ENCODE measurements around the gene FAM240A.

The FAM240A gene

DNA sequence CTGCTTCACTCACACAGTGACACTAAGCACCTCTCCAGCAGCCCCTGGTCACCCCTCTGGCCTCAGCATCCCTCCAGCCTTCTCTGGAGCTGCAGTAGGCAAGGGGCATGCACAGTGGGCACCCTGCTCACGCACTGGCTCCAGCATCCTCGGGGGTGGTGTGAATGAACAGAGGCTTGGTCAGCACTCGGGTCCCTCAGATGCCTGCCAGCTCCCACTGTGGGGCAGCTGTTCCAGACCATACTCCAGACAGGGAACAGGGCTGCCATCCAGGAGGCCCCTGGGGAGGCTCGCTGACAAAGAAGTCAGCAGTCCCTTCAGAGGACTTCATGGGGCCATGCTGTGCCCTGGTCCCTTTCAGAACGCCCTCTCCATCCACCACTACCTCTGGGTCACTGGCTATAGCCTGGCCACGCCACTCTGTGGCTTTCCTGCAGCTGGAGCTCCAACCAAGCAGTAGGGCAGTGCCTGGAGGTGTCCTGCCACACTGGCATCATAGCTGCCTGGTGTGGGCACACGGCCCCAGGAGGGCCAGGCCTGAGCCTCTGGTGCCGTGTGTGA lies 54.8 kb downstream of the FAM240A start:
- TF ChIP-seq, protein P1, sequence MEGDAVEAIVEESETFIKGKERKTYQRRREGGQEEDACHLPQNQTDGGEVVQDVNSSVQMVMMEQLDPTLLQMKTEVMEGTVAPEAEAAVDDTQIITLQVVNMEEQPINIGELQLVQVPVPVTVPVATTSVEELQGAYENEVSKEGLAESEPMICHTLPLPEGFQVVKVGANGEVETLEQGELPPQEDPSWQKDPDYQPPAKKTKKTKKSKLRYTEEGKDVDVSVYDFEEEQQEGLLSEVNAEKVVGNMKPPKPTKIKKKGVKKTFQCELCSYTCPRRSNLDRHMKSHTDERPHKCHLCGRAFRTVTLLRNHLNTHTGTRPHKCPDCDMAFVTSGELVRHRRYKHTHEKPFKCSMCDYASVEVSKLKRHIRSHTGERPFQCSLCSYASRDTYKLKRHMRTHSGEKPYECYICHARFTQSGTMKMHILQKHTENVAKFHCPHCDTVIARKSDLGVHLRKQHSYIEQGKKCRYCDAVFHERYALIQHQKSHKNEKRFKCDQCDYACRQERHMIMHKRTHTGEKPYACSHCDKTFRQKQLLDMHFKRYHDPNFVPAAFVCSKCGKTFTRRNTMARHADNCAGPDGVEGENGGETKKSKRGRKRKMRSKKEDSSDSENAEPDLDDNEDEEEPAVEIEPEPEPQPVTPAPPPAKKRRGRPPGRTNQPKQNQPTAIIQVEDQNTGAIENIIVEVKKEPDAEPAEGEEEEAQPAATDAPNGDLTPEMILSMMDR (IDR thresholded peaks at IDR 0.05; ENCODE audit: low read depth, low read length, poor library complexity, severe bottlenecking): no peak
- no peak for TF ChIP-seq EZH2phosphoT487 (IDR thresholded peaks at IDR 0.05; ENCODE audit: borderline replicate concordance, low read length)
- Histone ChIP-seq H3K4me2 (ENCODE audit: low read length) (no peak overlapping the region), H3K4me1 (ENCODE audit: control insufficient read depth, low read length) (no peaks in the 10 kb centered on the region), H3K9me3 (ENCODE audit: control insufficient read depth, insufficient read depth, low read length) (no peaks in the 10 kb centered on the region), H3K27ac (ENCODE audit: low read depth, low read length) (no peak overlapping the region), H4K20me1 (ENCODE audit: control insufficient read depth, insufficient read depth, low read depth, low read length) (no peaks in the 10 kb centered on the region), H3K27me3 (ENCODE audit: control insufficient read depth, low read length) (no peaks in the 10 kb centered on the region), H3K9me2 (replicated peaks; ENCODE audit: control insufficient read depth, low read length) (no peaks in the 10 kb centered on the region), H3K4me3 (ENCODE audit: low read length) (no peak overlapping the region), H3K36me3 (ENCODE audit: control insufficient read depth, low read length) (no peaks in the 10 kb centered on the region), H3K79me2 (ENCODE audit: control insufficient read depth, low read length) (no peaks in the 10 kb centered on the region), H3F3A (ENCODE audit: control insufficient read depth, insufficient read depth) (no peaks in the 10 kb centered on the region)

DNA sequence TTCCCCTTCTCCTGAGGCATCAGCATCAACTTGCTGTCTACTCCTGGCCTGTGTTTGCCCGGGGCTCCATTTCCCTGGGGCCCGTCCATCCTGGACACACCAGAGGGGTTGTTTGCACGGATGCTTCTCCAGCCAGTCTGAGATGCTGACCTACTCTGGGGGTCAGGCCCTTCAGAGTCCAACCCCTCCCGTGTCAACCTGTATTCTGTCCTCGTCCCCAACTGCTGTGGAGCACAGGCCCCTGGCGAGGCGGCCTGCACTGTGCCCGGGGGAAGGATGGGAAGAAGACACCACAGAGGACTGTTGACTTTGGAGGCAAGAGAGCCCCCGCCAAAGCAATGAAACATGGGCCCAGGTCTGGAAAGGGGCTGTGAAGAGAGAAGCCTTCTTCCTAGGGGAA lies 55.3 kb downstream of the FAM240A start:
- H3K36me3 ChIP-seq (ENCODE audit: control insufficient read depth, low read length): no peaks in the 10 kb centered on the region
- H3K27me3 ChIP-seq (ENCODE audit: control insufficient read depth, low read length): no peaks in the 10 kb centered on the region
- H3K79me2 ChIP-seq (ENCODE audit: control insufficient read depth, low read length): no peaks in the 10 kb centered on the region
- no peak overlapping the region for H3K27ac ChIP-seq (ENCODE audit: low read depth, low read length)
- no peaks in the 10 kb centered on the region for H3K4me1 ChIP-seq (ENCODE audit: control insufficient read depth, low read length)
- TF ChIP-seq EZH2phosphoT487 (IDR thresholded peaks at IDR 0.05; ENCODE audit: borderline replicate concordance, low read length): no peak
- TF ChIP-seq, protein P1 (IDR thresholded peaks at IDR 0.05; ENCODE audit: low read depth, low read length, poor library complexity, severe bottlenecking): no peak
- H3K4me3 ChIP-seq (ENCODE audit: low read length): no peak overlapping the region
- no peaks in the 10 kb centered on the region for H3K9me3 ChIP-seq (ENCODE audit: control insufficient read depth, insufficient read depth, low read length)
- H3F3A ChIP-seq (ENCODE audit: control insufficient read depth, insufficient read depth): no peaks in the 10 kb centered on the region
- H4K20me1 ChIP-seq (ENCODE audit: control insufficient read depth, insufficient read depth, low read depth, low read length): no peaks in the 10 kb centered on the region
- H3K9me2 ChIP-seq (replicated peaks; ENCODE audit: control insufficient read depth, low read length): no peaks in the 10 kb centered on the region
- H3K4me2 ChIP-seq (ENCODE audit: low read length): no peak overlapping the region

DNA sequence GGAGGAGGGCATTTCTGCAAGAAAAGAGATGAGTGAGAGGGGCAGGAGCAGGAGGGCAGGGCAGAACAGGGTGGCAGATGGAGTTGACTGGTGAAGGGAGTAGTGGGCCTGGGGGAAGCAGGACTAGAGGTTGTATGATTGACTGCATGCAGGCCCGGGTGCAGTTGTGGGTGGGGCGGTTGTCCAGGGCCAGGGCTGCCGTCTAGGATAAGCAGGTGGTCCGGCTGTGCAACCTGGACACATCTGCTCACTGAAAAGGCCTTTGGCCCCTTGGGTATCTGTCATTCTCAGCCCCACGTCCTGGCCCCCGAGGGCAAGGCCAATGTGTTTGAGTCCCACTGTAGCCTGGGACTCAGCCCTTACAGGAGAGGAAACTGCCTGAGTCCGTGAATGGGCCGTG lies 55.8 kb downstream of the FAM240A start:
- no peak overlapping the region for H3K4me2 ChIP-seq (ENCODE audit: low read length)
- no peaks in the 10 kb centered on the region for H3K79me2 ChIP-seq (ENCODE audit: control insufficient read depth, low read length)
- no peaks in the 10 kb centered on the region for H4K20me1 ChIP-seq (ENCODE audit: control insufficient read depth, insufficient read depth, low read depth, low read length)
- no peak overlapping the region for H3K4me3 ChIP-seq (ENCODE audit: low read length)
- TF ChIP-seq EZH2phosphoT487 (IDR thresholded peaks at IDR 0.05; ENCODE audit: borderline replicate concordance, low read length): no peak
- TF ChIP-seq, protein P1 (IDR thresholded peaks at IDR 0.05; ENCODE audit: low read depth, low read length, poor library complexity, severe bottlenecking): no peak
- H3K27ac ChIP-seq (ENCODE audit: low read depth, low read length): no peak overlapping the region
- H3K27me3 ChIP-seq (ENCODE audit: control insufficient read depth, low read length): no peaks in the 10 kb centered on the region
- H3K4me1 ChIP-seq (ENCODE audit: control insufficient read depth, low read length): no peaks in the 10 kb centered on the region
- no peaks in the 10 kb centered on the region for H3K36me3 ChIP-seq (ENCODE audit: control insufficient read depth, low read length)
- H3K9me2 ChIP-seq (replicated peaks; ENCODE audit: control insufficient read depth, low read length): no peaks in the 10 kb centered on the region
- no peaks in the 10 kb centered on the region for H3K9me3 ChIP-seq (ENCODE audit: control insufficient read depth, insufficient read depth, low read length)
- no peaks in the 10 kb centered on the region for H3F3A ChIP-seq (ENCODE audit: control insufficient read depth, insufficient read depth)

Data from DOHH2 (cell line).